GM12872 (cell line): ENCODE data around the gene TMEM253.

Experiments used
- TF ChIP-seq, protein P1 (sequence below): IDR thresholded peaks from 3 replicates; pipeline ENCODE4 v1.5.1; 2011; ENCODE audit warnings: low read depth, mild to moderate bottlenecking, low read length, moderate library complexity; ENCODE audit not compliant: insufficient read depth

The TMEM253 gene

DNA sequence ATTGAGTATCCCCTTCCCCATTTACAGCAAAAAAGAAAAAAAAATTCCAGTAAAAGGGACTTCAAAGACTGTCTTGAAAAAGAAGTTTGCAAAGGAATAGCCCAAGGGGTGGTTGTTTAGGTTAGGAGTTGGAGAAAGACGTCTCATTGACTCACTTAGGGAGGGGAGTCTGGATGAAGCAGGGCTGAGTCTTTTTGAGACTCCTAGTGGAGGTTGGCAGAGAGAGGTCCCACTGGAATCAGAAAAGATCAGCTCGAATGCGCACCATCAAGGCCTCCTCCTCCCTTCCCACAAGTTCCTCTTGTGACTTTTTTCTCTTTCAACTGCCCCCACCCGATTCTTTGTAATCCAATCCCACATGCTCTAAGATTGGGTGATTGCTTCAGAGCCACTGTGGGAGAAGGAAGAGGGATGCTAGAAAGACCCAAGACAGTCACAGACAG is 28.8 kb upstream of the TMEM253 start:
- TF ChIP-seq, protein P1, sequence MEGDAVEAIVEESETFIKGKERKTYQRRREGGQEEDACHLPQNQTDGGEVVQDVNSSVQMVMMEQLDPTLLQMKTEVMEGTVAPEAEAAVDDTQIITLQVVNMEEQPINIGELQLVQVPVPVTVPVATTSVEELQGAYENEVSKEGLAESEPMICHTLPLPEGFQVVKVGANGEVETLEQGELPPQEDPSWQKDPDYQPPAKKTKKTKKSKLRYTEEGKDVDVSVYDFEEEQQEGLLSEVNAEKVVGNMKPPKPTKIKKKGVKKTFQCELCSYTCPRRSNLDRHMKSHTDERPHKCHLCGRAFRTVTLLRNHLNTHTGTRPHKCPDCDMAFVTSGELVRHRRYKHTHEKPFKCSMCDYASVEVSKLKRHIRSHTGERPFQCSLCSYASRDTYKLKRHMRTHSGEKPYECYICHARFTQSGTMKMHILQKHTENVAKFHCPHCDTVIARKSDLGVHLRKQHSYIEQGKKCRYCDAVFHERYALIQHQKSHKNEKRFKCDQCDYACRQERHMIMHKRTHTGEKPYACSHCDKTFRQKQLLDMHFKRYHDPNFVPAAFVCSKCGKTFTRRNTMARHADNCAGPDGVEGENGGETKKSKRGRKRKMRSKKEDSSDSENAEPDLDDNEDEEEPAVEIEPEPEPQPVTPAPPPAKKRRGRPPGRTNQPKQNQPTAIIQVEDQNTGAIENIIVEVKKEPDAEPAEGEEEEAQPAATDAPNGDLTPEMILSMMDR, result no peak

DNA sequence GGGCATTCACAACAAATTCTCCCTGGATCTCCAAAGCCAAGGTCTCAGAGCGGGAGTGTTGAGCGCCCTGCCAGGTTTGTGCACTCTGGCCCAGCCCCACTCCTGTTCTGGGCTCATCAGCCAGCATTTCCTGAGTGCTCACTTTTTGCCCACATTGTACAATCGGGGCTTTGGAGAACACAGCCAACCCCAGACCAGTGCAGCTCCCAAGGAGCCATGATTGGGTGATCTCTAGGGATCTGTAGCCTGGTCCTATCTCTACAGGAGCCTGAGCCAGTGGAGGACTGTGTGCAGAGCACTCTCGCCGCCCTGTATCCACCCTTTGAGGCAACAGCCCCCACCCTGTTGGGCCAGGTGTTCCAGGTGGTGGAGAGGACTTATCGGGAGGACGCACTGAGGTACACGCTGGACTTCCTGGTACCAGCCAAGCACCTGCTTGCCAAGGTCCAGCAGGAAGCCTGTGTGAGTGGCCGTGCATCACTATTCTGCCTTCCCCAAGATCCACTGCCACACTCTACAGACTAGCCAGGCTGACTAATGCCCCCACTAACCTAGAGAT is 28.0 kb upstream of the TMEM253 start:
- TF ChIP-seq, protein P1, result no peak

DNA sequence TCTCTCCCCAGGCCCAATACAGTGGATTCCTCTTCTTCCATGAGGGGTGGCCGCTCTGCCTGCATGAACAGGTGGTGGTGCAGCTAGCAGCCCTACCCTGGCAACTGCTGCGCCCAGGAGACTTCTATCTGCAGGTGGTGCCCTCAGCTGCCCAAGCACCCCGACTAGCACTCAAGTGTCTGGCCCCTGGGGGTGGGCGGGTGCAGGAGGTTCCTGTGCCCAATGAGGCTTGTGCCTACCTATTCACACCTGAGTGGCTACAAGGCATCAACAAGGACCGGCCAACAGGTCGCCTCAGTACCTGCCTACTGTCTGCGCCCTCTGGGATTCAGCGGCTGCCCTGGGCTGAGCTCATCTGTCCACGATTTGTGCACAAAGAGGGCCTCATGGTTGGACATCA is 26.9 kb upstream of the TMEM253 start:
- TF ChIP-seq, protein P1, result no peak

DNA sequence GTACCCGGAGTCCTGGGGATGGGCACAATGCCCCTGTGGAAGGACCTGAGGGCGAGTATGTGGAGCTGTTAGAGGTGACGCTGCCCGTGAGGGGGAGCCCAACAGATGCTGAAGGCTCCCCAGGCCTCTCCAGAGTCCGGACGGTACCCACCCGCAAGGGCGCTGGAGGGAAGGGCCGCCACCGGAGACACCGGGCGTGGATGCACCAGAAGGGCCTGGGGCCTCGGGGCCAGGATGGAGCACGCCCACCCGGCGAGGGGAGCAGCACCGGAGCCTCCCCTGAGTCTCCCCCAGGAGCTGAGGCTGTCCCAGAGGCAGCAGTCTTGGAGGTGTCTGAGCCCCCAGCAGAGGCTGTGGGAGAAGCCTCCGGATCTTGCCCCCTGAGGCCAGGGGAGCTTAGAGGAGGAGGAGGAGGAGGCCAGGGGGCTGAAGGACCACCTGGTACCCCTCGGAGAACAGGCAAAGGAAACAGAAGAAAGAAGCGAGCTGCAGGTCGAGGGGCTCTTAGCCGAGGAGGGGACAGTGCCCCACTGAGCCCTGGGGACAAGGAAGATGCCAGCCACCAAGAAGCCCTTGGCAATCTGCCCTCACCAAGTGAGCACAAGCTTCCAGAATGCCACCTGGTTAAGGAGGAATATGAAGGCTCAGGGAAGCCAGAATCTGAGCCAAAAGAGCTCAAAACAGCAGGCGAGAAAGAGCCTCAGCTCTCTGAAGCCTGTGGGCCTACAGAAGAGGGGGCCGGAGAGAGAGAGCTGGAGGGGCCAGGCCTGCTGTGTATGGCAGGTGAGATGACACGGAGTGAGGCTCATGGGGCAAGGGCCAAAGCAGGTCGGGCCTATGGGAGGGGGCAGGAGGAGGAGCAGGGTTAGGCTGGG is 26.2 kb upstream of the TMEM253 start:
- TF ChIP-seq, protein P1, result no peak

DNA sequence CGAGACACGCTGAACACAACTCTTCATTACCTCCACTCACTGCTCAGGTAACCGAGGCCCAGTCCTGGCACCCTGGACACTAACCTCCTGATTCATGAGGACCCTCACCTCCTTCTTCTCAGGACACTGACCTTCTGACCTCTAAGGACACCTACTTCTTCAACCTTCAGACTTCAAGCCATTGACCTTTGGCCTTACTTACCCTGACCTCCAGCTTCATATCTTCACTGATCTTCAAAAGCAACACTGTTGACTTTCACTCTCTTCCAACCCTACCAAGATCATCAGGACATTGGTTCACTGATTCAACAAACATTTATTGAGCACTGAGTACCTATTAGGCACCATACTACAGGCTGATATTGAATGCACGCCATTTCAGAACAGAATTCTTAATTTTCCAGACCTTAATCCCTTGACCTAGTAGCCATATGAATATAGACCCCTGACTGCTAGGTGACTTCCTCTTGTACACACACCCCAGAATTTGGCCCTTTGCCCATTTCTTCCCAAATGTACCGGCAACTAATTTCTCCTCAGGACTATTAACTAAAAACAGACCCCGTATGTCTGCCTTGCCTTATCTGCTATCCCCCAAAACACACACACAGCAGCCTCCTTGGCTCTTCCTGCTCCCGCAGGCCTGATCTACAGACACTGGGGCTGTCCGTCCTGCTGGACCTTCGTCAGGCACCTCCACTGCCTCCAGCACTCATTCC is 25.0 kb upstream of the TMEM253 start:
- TF ChIP-seq, protein P1, result no peak

DNA sequence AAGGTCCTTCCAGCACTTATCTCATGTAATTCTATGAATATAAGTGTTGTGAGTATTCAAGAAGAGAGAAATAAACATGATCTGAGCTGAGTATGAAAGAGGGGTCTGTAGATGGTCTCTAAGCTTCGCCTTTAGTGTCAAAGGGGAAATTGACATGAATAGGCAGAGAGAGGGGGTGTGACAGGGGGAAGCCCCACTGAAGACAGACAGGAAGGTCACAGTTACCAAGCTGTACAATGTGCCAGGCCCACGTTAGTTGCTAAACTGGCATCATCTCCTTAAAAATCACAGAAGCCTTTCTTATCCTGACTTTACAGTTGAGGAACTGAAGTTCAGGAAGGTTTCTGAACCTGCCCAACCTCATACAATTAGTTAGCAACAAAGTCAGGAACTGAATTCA is 23.2 kb upstream of the TMEM253 start:
- TF ChIP-seq, protein P1, result no peak

DNA sequence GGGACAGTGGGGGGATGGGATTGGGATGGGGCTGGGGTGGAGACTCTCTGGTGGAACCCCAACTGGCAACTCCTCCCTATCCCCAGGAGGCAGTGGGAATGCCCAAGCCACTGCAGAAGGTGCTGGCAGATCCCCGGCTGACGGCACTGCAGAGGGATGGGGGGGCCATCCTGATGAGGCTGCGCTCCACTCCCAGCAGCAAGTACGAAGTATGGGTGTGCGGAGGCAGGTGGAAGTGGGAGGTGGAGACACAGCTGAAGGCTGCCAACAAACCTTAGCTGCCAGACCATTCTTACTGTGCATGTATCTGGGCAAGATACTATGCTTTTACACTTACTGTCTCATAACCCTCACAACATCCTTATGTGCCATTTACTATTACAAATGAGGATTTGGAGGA is 22.6 kb upstream of the TMEM253 start:
- TF ChIP-seq, protein P1, result no peak
